Nephron progenitor cell (in vitro differentiated cells): ENCODE results near the gene CAPZB.

Source experiments
- DNase-seq: peaks from one replicate; pipeline ENCODE4 v3.0.0; 2021
- H3K27ac Mint-ChIP-seq: 2 replicates; pipeline ENCODE4 v1.8.0; 2021; ENCODE audit warnings: mild to moderate bottlenecking, moderate library complexity, mixed read lengths
- H3K27me3 Mint-ChIP-seq: 2 replicates; pipeline ENCODE4 v1.8.0; 2021; ENCODE audit warnings: mild to moderate bottlenecking, low read depth, mixed read lengths; ENCODE audit not compliant: poor library complexity
- H3K36me3 Mint-ChIP-seq: 2 replicates; pipeline ENCODE4 v1.8.0; 2021; ENCODE audit warnings: low read depth, mixed read lengths
- H3K4me1 Mint-ChIP-seq: 2 replicates; pipeline ENCODE4 v1.8.0; 2021; ENCODE audit warnings: mixed read lengths
- H3K4me3 Mint-ChIP-seq: 2 replicates; pipeline ENCODE4 v1.8.0; 2021; ENCODE audit warnings: mild to moderate bottlenecking, moderate library complexity, mixed read lengths
- H3K9me3 Mint-ChIP-seq: 2 replicates; pipeline ENCODE4 v1.8.0; 2021; ENCODE audit warnings: mild to moderate bottlenecking, moderate library complexity, mixed read lengths
- TF ChIP-seq, protein P1 (sequence below): fragments of 200-600 bp; sonication (generic); IDR thresholded peaks from 2 replicates; pipeline ENCODE4 v1.5.0; 2021; ENCODE audit warnings: antibody characterized with exemption

Gene CAPZB

DNA sequence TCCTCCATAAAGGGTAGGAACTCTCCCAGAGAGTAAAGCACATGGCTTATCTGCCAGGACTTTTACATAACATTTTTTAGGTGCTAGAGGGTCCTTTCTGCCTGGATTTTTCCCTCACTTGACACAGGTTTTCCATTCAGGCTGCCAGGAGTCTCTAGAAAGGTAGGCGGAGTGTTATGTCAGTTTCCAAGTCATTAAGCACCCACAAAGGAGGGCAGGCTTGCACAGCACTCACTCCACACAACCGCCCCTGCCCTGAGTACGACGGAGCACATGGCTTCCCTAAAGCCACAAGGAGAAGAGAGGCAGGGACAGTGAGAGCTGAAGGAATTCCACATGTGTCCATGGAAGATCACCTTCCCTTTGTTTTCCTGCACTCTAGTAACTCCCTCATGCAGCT, 55.7 kb downstream of the CAPZB start:
- TF ChIP-seq, protein P1, sequence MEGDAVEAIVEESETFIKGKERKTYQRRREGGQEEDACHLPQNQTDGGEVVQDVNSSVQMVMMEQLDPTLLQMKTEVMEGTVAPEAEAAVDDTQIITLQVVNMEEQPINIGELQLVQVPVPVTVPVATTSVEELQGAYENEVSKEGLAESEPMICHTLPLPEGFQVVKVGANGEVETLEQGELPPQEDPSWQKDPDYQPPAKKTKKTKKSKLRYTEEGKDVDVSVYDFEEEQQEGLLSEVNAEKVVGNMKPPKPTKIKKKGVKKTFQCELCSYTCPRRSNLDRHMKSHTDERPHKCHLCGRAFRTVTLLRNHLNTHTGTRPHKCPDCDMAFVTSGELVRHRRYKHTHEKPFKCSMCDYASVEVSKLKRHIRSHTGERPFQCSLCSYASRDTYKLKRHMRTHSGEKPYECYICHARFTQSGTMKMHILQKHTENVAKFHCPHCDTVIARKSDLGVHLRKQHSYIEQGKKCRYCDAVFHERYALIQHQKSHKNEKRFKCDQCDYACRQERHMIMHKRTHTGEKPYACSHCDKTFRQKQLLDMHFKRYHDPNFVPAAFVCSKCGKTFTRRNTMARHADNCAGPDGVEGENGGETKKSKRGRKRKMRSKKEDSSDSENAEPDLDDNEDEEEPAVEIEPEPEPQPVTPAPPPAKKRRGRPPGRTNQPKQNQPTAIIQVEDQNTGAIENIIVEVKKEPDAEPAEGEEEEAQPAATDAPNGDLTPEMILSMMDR = no peak
- Mint-ChIP-seq H3K27me3 (no peaks in the 10 kb centered on the region), H3K9me3 (no peaks in the 10 kb centered on the region), H3K36me3 (peaks cover 11% of the 10 kb centered on the region), H3K4me3 (no peak overlapping the region), H3K27ac (peak overlapping the region; percentile 90), H3K4me1 (peaks cover 82% of the 10 kb centered on the region)
- DNase-seq = peak; percentile 17

DNA sequence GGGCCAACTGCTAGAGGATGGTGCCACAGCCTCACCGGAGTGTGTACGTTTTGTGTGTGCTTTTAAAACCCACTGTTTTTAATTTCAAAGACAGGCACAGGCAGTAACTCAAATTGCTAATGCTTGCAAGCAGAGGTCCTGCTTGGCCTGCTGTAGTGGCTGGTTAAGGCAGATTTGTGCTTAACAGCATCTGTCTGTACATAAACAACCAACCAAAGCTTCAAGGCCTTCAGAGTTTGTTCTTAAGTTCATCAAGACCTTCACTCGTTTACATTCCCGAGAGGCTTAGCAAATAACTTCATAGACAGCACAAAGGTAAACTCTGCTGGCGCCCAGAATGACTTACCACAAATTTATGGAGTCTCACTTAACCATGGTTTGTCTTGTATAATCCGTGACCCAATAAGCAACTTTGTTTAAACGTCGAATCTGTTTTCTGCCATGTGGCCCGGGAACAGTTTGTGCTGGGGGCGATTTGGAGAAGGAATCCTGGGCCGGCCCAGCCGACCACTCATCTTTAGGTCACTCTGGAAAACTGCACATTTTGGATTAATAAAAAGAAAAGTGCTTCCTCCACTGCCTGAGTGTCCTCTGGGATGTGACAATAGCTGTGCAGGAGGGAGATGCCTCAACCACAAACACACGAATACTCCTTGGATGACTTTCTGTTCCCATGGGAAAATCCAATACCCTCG, 58.1 kb downstream of the CAPZB start:
- no peak for DNase-seq
- Mint-ChIP-seq H3K27me3 (no peaks in the 10 kb centered on the region), H3K36me3 (peaks cover 4% of the 10 kb centered on the region), H3K4me1 (peaks cover 76% of the 10 kb centered on the region), H3K27ac (peak overlapping the region; percentile 98), H3K4me3 (no peak overlapping the region), H3K9me3 (no peaks in the 10 kb centered on the region)
- TF ChIP-seq, protein P1 = no peak

DNA sequence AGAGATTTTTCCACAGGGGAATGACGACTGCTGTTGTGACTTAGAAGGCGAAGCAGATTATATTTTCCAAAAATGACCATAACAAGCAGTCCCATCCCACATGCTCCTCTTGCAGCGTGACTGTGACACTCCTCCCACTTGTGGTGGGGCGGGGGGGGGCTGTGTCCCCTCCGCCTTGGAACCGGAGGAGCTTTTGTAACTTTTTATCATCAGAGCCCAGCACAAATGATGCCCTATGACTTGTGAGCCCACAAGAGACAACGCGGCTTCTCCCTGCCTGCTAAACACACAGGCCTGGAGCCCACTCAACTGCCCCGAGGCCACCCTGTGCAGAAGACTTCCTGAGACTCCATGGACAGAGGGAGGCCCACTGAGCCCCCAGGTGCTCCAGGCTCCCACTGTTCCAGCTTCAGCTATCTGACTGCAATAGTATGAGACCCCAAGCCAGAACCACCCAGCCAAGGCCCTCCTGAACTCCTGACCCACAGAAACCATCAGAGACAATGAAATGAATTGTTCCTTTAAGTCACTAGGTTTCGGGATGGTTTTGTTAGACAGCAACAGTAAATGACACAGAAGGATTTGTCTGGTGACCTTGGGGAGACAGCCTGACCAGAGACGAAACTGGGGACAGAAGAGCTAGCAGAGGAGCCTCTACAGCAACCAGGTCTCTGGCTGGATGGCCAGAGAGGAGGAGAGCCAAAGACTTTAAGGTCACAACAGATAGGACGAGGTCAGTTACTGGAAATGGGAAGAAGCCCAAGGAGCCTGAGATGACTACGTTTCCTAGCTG, 58.8 kb downstream of the CAPZB start:
- Mint-ChIP-seq H3K27me3 (no peaks in the 10 kb centered on the region), H3K36me3 (peaks cover 4% of the 10 kb centered on the region), H3K27ac (peak overlapping the region; percentile 98), H3K9me3 (no peaks in the 10 kb centered on the region), H3K4me3 (no peak overlapping the region), H3K4me1 (peaks cover 76% of the 10 kb centered on the region)
- DNase-seq = no peak
- TF ChIP-seq, protein P1 = no peak

DNA sequence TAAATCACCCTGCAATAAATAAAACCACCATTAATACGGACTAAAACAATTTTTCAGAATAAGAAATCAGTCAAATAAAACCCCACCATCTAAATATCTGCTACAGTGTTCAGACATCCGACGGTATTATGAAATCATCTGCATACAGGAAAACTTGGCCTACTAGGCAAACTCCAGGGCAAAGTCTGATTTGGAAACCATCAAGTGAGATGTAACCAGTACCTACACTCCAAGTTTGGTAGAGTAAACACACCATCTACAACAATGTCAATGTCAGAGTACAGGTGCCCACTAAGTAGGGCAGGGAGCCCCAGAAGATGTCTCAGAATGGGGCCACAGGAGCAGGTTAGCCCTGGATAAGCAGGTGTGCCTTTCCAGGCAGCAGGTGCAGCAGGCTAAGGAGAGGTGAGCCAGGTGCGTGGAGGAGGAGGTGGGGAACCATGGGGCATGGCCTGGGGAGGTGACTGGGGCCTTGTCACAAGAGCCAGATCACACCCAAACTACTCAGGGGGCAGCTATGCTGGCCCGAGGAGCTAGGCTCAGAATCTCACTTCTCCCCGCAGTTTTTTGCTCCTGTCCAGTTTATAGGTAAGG, 59.6 kb downstream of the CAPZB start:
- TF ChIP-seq, protein P1 = no peak
- Mint-ChIP-seq H3K27me3 (no peaks in the 10 kb centered on the region), H3K36me3 (peaks cover 4% of the 10 kb centered on the region), H3K27ac (no peak overlapping the region), H3K4me1 (peaks cover 72% of the 10 kb centered on the region), H3K9me3 (no peaks in the 10 kb centered on the region), H3K4me3 (no peak overlapping the region)
- DNase-seq = no peak

DNA sequence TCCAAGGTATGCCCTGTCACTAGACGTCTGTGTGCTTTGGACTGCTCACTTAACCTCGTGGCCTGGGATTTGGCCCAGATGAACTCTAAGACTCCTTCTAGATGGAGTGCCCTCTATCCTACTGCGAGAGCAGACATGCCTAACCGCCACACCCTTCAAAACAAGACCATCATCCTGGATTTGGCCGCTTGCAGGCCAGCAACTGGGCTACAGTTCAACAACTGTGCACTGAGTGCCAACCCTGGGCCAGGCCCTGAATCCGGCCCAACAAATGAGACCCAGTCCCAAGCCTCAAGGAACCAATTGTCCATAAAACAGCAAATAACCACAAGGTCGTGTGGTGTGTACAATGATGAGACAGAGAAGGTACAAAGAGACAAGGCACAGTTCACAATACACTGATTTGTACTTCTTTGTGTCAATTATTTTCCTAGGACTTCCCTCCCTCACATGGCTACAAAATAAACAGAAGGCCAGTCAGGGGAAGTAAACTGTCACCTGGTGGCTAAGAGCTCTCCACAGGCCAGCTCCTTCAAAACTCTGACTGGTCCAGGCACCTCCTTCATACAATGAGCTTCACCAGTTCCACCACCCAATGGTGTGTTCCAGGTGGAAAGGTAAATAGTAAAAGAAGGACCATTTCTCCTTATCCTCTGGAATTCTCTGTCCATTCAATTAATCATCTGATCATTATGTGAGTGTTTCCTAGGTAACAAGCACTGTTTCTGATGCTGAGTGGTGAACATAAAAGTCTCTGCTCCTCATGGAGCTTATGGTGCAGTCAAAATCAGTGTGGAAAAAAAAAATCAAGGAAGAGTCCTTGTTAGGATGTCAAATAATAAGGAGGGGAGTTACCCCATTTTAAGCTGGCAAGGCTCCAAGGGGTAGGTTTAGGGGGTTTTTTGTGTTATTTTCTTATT, 60.4 kb downstream of the CAPZB start:
- H3K27ac Mint-ChIP-seq = peak overlapping the region; percentile 93

More for the DNA sequence above, 60.4 kb downstream of the CAPZB start:
- H3K9me3 Mint-ChIP-seq = no peaks in the 10 kb centered on the region
- DNase-seq = no peak
- H3K4me3 Mint-ChIP-seq = no peak overlapping the region
- peaks cover 4% of the 10 kb centered on the region for H3K36me3 Mint-ChIP-seq
- no peaks in the 10 kb centered on the region for H3K27me3 Mint-ChIP-seq
- TF ChIP-seq, protein P1 = no peak
- peaks cover 63% of the 10 kb centered on the region for H3K4me1 Mint-ChIP-seq
